Astrocyte of the spinal cord (primary cell): ENCODE measurements around the gene NXPH4.

Experiments
- DNase-seq: peaks from one replicate; pipeline ENCODE4 v3.0.0; 2011; ENCODE audit warnings: low read depth, low spot score
- H3K4me3 ChIP-seq: 2 replicates; pipeline ENCODE4 v1.5.1; 2011; ENCODE audit warnings: low read depth, mild to moderate bottlenecking, low read length, moderate library complexity
- CTCF ChIP-seq: IDR thresholded peaks from 2 replicates; pipeline ENCODE4 v1.5.1; 2012; ENCODE audit warnings: low read depth, mild to moderate bottlenecking, low read length, inconsistent platforms
- in situ Hi-C: cut with HindIII; loops from 2 replicates; pipeline ENCODE4 v1.10.0; 2017; ENCODE audit warnings: low sequenced_read_pairs

The NXPH4 gene

GRCh38 chr12:57176846-57177245 is 39.7 kb upstream of the NXPH4 start:
- in situ Hi-C loops, result no loop called here
- DNase-seq, result no peak
- no peak for TF ChIP-seq CTCF
- no peak overlapping the region for H3K4me3 ChIP-seq

- H3K4me3 ChIP-seq, result no peak overlapping the region
- in situ Hi-C loops, result no loop called here
- no peak for TF ChIP-seq CTCF
- no peak for DNase-seq
Measured at GRCh38 chr12:57177354-57177753, 39.2 kb upstream of the NXPH4 start.

- no peak for TF ChIP-seq CTCF
- no peak for DNase-seq
- no peak overlapping the region for H3K4me3 ChIP-seq
- in situ Hi-C loops, result no loop called here
Measured at GRCh38 chr12:57178213-57178612, 38.4 kb upstream of the NXPH4 start.

GRCh38 chr12:57179331-57180086 is 37.1 kb upstream of the NXPH4 start:
- DNase-seq, result no peak
- in situ Hi-C loops, result no loop called here
- no peak for TF ChIP-seq CTCF
- no peak overlapping the region for H3K4me3 ChIP-seq

- TF ChIP-seq CTCF, result no peak
- in situ Hi-C loops, result no loop called here
Measured at GRCh38 chr12:57180321-57180989, 36.1 kb upstream of the NXPH4 start.

GRCh38 chr12:57181072-57181471 is 35.5 kb upstream of the NXPH4 start:
- no peak for DNase-seq
- no peak overlapping the region for H3K4me3 ChIP-seq
- in situ Hi-C loops, result no loop called here
- TF ChIP-seq CTCF, result no peak

More at GRCh38 chr12:57180321-57180989, 36.1 kb upstream of the NXPH4 start:
- DNase-seq, result no peak
- no peak overlapping the region for H3K4me3 ChIP-seq
